ENCODE data around the gene KCNQ1. TPM values are rescaled to one million over a fixed set of nuclear protein-coding genes. Genes with fewer than 3 reads are reported as not detected.
A peak's percentile ranks its signal among the peaks of the same experiment; 100 is the strongest.

KCNQ1 gene
- polyA plus RNA-seq, 1 donor (not counting 4 experiments of a cell fraction or from before 2014, with no cell fraction given) = not detected

GRCh38 chr11:2691991-2692875, 247.4 kb downstream of the KCNQ1 start:
- DNase-seq (ENCODE audit: low read depth, low spot score) (no peak), FAIRE-seq (no peak)
- Histone ChIP-seq H3K27ac (ENCODE audit: control insufficient read depth, insufficient read depth, low read length) (no peak overlapping the region), H3K27me3 (ENCODE audit: control insufficient read depth, extremely low read depth, insufficient read depth, low read length) (no peaks in the 10 kb centered on the region), H3K9me3 (ENCODE audit: control insufficient read depth, low read depth, low read length) (no peaks in the 10 kb centered on the region), H4K20me1 (ENCODE audit: control insufficient read depth, extremely low read depth, insufficient read depth, low read length) (no peaks in the 10 kb centered on the region), H3K9me1 (ENCODE audit: control insufficient read depth, extremely low read depth, insufficient read depth, low read length) (no peaks in the 10 kb centered on the region), H3K4me3 (ENCODE audit: control insufficient read depth in 2 of 3, extremely low read depth in 1 of 3, insufficient read depth in 2 of 3, low read depth in 1 of 3, low read length in 3 of 3) (no peak overlapping the region), H2AFZ (ENCODE audit: control insufficient read depth, low read length) (no peak overlapping the region), H3K79me2 (ENCODE audit: control insufficient read depth, insufficient read depth, low read length) (peaks cover 14% of the 10 kb centered on the region), H3K4me2 (ENCODE audit: control insufficient read depth, extremely low read depth, insufficient read depth, low read depth, low read length) (no peak overlapping the region), H3K36me3 (ENCODE audit: control insufficient read depth in 2 of 2, extremely low read depth in 1 of 2, insufficient read depth in 2 of 2, low read length in 2 of 2) (no peaks in the 10 kb centered on the region), H3K4me1 (ENCODE audit: control insufficient read depth, extremely low read depth, insufficient read depth, low read length) (no peaks in the 10 kb centered on the region), H3K9ac (ENCODE audit: control insufficient read depth, extremely low read depth, insufficient read depth, low read length) (no peak overlapping the region)
- TF ChIP-seq EZH2 (IDR thresholded peaks at IDR 0.05; ENCODE audit: low read length) = no peak
- TF ChIP-seq CTCF (optimal IDR thresholded peaks at IDR 0.05 in 1 of 3, IDR thresholded peaks at IDR 0.05 in 1 of 3, conservative IDR thresholded peaks at IDR 0.05 in 1 of 3; ENCODE audit: extremely low read depth in 1 of 3, insufficient read depth in 2 of 3, low read length in 3 of 3) = peak; percentile 25 to 63 (median 34)
- dilution Hi-C loops (cut with MboI; ENCODE audit: extremely low pct_ligation_motif_present, low sequenced_read_pairs) = no loop called here

GRCh38 chr11:2693271-2694261, 248.8 kb downstream of the KCNQ1 start:
- Histone ChIP-seq H4K20me1 (ENCODE audit: control insufficient read depth, extremely low read depth, insufficient read depth, low read length) (no peaks in the 10 kb centered on the region), H3K79me2 (ENCODE audit: control insufficient read depth, insufficient read depth, low read length) (peaks cover 24% of the 10 kb centered on the region), H3K27ac (ENCODE audit: control insufficient read depth, insufficient read depth, low read length) (no peak overlapping the region), H3K4me1 (ENCODE audit: control insufficient read depth, extremely low read depth, insufficient read depth, low read length) (peaks cover 7% of the 10 kb centered on the region), H3K4me2 (ENCODE audit: control insufficient read depth, extremely low read depth, insufficient read depth, low read depth, low read length) (no peak overlapping the region), H3K9ac (ENCODE audit: control insufficient read depth, extremely low read depth, insufficient read depth, low read length) (no peak overlapping the region), H2AFZ (ENCODE audit: control insufficient read depth, low read length) (no peak overlapping the region), H3K27me3 (ENCODE audit: control insufficient read depth, extremely low read depth, insufficient read depth, low read length) (no peaks in the 10 kb centered on the region), H3K4me3 (ENCODE audit: control insufficient read depth in 2 of 3, extremely low read depth in 1 of 3, insufficient read depth in 2 of 3, low read depth in 1 of 3, low read length in 3 of 3) (no peak overlapping the region), H3K9me3 (ENCODE audit: control insufficient read depth, low read depth, low read length) (no peaks in the 10 kb centered on the region), H3K36me3 (ENCODE audit: control insufficient read depth in 2 of 2, extremely low read depth in 1 of 2, insufficient read depth in 2 of 2, low read length in 2 of 2) (no peaks in the 10 kb centered on the region), H3K9me1 (ENCODE audit: control insufficient read depth, extremely low read depth, insufficient read depth, low read length) (no peaks in the 10 kb centered on the region)
- dilution Hi-C loops (cut with MboI; ENCODE audit: extremely low pct_ligation_motif_present, low sequenced_read_pairs) = no loop called here
- FAIRE-seq (no peak), DNase-seq (ENCODE audit: low read depth, low spot score) (no peak)
- no peak for TF ChIP-seq EZH2 (IDR thresholded peaks at IDR 0.05; ENCODE audit: low read length)
- no peak for TF ChIP-seq CTCF (optimal IDR thresholded peaks at IDR 0.05 in 1 of 3, IDR thresholded peaks at IDR 0.05 in 1 of 3, conservative IDR thresholded peaks at IDR 0.05 in 1 of 3; ENCODE audit: extremely low read depth in 1 of 3, insufficient read depth in 2 of 3, low read length in 3 of 3)

Data from keratinocyte (primary cell).